Ovary (tissue), 3 donors: Measurements from ENCODE around the gene FGGY.

Experiments used
- POLR2A ChIP-seq: fragments of 450-650 bp; IDR thresholded peaks from one replicate; pipeline ENCODE4 v1.6.1; 2017; ENCODE audit warnings: antibody characterized with exemption, mild to moderate bottlenecking, moderate library complexity
- TF ChIP-seq, protein P1 (sequence below), 3 donors: fragments of 450-650 bp in 2 of 3; fragments of 200-600 bp in 1 of 3; IDR thresholded peaks; one replicate each; pipeline versions ENCODE4 v1.5.1 to v1.8.0; 2016 to 2022; ENCODE audit warnings: antibody characterized with exemption in 3 of 3, mild to moderate bottlenecking in 1 of 3
- donor health status: DM: no; HTN: no; CAD: no.

GRCh38 chr1:59579222-59579621 is 282.3 kb downstream of the FGGY start:
- no peak for TF ChIP-seq POLR2A
- TF ChIP-seq, protein P1, sequence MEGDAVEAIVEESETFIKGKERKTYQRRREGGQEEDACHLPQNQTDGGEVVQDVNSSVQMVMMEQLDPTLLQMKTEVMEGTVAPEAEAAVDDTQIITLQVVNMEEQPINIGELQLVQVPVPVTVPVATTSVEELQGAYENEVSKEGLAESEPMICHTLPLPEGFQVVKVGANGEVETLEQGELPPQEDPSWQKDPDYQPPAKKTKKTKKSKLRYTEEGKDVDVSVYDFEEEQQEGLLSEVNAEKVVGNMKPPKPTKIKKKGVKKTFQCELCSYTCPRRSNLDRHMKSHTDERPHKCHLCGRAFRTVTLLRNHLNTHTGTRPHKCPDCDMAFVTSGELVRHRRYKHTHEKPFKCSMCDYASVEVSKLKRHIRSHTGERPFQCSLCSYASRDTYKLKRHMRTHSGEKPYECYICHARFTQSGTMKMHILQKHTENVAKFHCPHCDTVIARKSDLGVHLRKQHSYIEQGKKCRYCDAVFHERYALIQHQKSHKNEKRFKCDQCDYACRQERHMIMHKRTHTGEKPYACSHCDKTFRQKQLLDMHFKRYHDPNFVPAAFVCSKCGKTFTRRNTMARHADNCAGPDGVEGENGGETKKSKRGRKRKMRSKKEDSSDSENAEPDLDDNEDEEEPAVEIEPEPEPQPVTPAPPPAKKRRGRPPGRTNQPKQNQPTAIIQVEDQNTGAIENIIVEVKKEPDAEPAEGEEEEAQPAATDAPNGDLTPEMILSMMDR (IDR thresholded peaks at IDR 0.05): no peak
